ENCODE data around the gene HLA-DPA1.

Gene HLA-DPA1

GRCh38 chr6:33081098-33081824 lies 7.8 kb upstream of the HLA-DPA1 start:
- H3K4me3 ChIP-seq (ENCODE audit: low read depth, low read length), result no peak overlapping the region
- DNase-seq (ENCODE audit: low read depth), result no peak
- in situ Hi-C loops (cut with HindIII; ENCODE audit: low sequenced_read_pairs), result no loop called here
- TF ChIP-seq CTCF (IDR thresholded peaks at IDR 0.05; ENCODE audit: low read depth, low read length, missing control alignments), result no peak

GRCh38 chr6:33080127-33081089 lies 7.0 kb upstream of the HLA-DPA1 start:
- in situ Hi-C loops (cut with HindIII; ENCODE audit: low sequenced_read_pairs), result no loop called here
- no peak for DNase-seq (ENCODE audit: low read depth)
- no peak overlapping the region for H3K4me3 ChIP-seq (ENCODE audit: low read depth, low read length)
- no peak for TF ChIP-seq CTCF (IDR thresholded peaks at IDR 0.05; ENCODE audit: low read depth, low read length, missing control alignments)

GRCh38 chr6:33079580-33079979 lies 6.1 kb upstream of the HLA-DPA1 start:
- no peak for TF ChIP-seq CTCF (IDR thresholded peaks at IDR 0.05; ENCODE audit: low read depth, low read length, missing control alignments)
- no peak for DNase-seq (ENCODE audit: low read depth)
- in situ Hi-C loops (cut with HindIII; ENCODE audit: low sequenced_read_pairs), result no loop called here
- H3K4me3 ChIP-seq (ENCODE audit: low read depth, low read length), result no peak overlapping the region

- TF ChIP-seq CTCF (IDR thresholded peaks at IDR 0.05; ENCODE audit: low read depth, low read length, missing control alignments), result no peak
- DNase-seq (ENCODE audit: low read depth), result no peak
- in situ Hi-C loops (cut with HindIII; ENCODE audit: low sequenced_read_pairs), result no loop called here
- no peak overlapping the region for H3K4me3 ChIP-seq (ENCODE audit: low read depth, low read length)
These were observed 5.6 kb upstream of the HLA-DPA1 start for GRCh38 chr6:33078919-33079521.

- DNase-seq (ENCODE audit: low read depth), result no peak
- in situ Hi-C loops (cut with HindIII; ENCODE audit: low sequenced_read_pairs), result no loop called here
- H3K4me3 ChIP-seq (ENCODE audit: low read depth, low read length), result no peak overlapping the region
- TF ChIP-seq CTCF (IDR thresholded peaks at IDR 0.05; ENCODE audit: low read depth, low read length, missing control alignments), result no peak
These were observed 5.0 kb upstream of the HLA-DPA1 start for GRCh38 chr6:33078442-33078841.

- no peak for TF ChIP-seq CTCF (IDR thresholded peaks at IDR 0.05; ENCODE audit: low read depth, low read length, missing control alignments)
- no peak for DNase-seq (ENCODE audit: low read depth)
- no peak overlapping the region for H3K4me3 ChIP-seq (ENCODE audit: low read depth, low read length)
- in situ Hi-C loops (cut with HindIII; ENCODE audit: low sequenced_read_pairs), result no loop called here
These were observed 4.5 kb upstream of the HLA-DPA1 start for GRCh38 chr6:33077908-33078307.

Data from astrocyte of the cerebellum (primary cell).